Measurements from ENCODE around the gene CYP51A1. TPM values are rescaled to one million over a fixed set of nuclear protein-coding genes. Genes with fewer than 3 reads are reported as not detected.
"Not testable (repeated sequence)": the region's sequence is repeated elsewhere in the genome, so short reads cannot be mapped to it uniquely, and the experiment has no call there.

CYP51A1 gene
- polyA plus RNA-seq, 1 donor from 2014 or later: 137 TPM

DNA sequence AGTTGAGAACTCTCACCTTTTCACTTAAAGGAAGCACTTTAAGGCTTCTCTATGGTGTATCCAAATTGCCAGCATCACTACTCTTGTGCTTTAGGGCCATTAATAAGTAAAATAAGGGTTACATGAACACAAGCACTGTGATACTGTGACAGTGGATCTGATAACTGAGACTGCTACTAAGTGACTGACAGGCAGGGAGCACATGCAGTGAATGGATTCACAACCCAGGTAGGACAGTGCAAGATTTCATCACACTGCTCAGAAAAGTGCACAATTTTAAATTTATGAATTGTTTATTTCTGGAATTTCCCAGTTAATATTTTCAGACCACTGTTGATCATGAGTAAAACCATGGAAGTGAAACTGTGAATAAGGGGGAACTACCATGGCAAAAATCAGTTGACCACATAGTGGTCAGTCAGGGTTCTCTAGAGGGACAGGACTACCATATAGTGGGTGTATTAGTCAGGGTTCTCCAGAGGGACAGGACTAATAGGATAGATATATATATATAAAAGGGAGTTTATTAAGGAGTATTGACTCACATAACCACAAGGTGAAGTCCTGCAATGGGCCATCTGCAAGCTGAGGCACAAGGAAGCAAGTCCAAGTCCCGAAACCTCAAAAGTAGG, 20.9 kb upstream of the CYP51A1 start:
- Histone ChIP-seq H3K4me2 (ENCODE audit: low read length) (no peak overlapping the region), H2AFZ (ENCODE audit: low read depth, low read length) (no peak overlapping the region), H3K79me2 (replicated peaks; ENCODE audit: insufficient read depth, low read length) (no peaks in the 10 kb centered on the region), H3K9ac (ENCODE audit: low read length) (no peak overlapping the region), H3F3A (ENCODE audit: insufficient read depth, low read length, poor library complexity, severe bottlenecking) (no peaks in the 10 kb centered on the region), H3K27ac (ENCODE audit: low read length) (no peak overlapping the region), H4K20me1 (ENCODE audit: insufficient read depth) (no peaks in the 10 kb centered on the region), H3K9me3 (ENCODE audit: low read length) (no peaks in the 10 kb centered on the region), H3K36me3 (ENCODE audit: insufficient read depth, low read length) (no peaks in the 10 kb centered on the region), H3K9me2 (ENCODE audit: insufficient read depth, low read length) (no peaks in the 10 kb centered on the region), H3K4me3 (ENCODE audit: low read length) (no peak overlapping the region), H3K27me3 (ENCODE audit: insufficient read depth, low read depth, low read length) (no peaks in the 10 kb centered on the region)
- TF ChIP-seq SMC3 (conservative IDR thresholded peaks at IDR 0.05; ENCODE audit: poor library complexity): no peak

DNA sequence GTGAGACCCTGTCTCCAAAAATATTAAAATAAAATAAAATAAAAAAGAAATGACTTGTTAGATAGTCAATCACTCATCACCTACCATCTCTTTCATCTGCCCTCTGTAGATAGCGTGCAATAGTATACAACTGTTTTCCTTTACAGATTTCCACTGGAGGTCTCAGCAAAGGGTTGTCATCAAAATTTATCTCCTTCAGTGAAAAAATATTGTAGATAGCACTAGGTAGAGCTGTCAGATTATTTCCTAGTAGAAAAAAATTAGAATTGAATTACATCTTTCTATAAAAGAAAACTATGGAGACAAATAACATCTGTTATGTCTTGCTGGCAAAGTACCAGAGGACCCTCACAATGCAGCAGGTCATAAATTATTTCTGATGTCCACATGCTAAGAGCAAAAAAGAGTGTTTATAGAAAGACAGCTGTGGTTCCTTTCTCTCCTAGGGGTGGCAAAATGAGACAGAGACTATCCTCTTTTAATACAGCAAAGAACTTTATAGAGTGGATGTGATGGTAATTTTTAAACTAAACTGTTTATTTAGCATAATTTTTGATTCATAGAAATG, 16.3 kb upstream of the CYP51A1 start:
- Histone ChIP-seq H4K20me1 (ENCODE audit: insufficient read depth) (no peaks in the 10 kb centered on the region), H3K9me3 (ENCODE audit: low read length) (no peaks in the 10 kb centered on the region), H2AFZ (ENCODE audit: low read depth, low read length) (no peak overlapping the region), H3K27ac (ENCODE audit: low read length) (no peak overlapping the region), H3K36me3 (ENCODE audit: insufficient read depth, low read length) (no peaks in the 10 kb centered on the region), H3K79me2 (replicated peaks; ENCODE audit: insufficient read depth, low read length) (no peaks in the 10 kb centered on the region), H3K27me3 (ENCODE audit: insufficient read depth, low read depth, low read length) (no peaks in the 10 kb centered on the region), H3K9ac (ENCODE audit: low read length) (no peak overlapping the region), H3F3A (ENCODE audit: insufficient read depth, low read length, poor library complexity, severe bottlenecking) (no peaks in the 10 kb centered on the region), H3K9me2 (ENCODE audit: insufficient read depth, low read length) (no peaks in the 10 kb centered on the region), H3K4me3 (ENCODE audit: low read length) (no peak overlapping the region), H3K4me2 (ENCODE audit: low read length) (no peak overlapping the region)
- TF ChIP-seq POLR2AphosphoS5 (IDR thresholded peaks at IDR 0.05) (no peak), EZH2 (IDR thresholded peaks at IDR 0.05; ENCODE audit: borderline replicate concordance, insufficient read depth, low read length, poor library complexity, severe bottlenecking) (no peak), EP300 (conservative IDR thresholded peaks at IDR 0.05; ENCODE audit: poor library complexity, severe bottlenecking) (no peak), SMC3 (conservative IDR thresholded peaks at IDR 0.05; ENCODE audit: poor library complexity) (no peak)
- TF ChIP-seq, protein P1, sequence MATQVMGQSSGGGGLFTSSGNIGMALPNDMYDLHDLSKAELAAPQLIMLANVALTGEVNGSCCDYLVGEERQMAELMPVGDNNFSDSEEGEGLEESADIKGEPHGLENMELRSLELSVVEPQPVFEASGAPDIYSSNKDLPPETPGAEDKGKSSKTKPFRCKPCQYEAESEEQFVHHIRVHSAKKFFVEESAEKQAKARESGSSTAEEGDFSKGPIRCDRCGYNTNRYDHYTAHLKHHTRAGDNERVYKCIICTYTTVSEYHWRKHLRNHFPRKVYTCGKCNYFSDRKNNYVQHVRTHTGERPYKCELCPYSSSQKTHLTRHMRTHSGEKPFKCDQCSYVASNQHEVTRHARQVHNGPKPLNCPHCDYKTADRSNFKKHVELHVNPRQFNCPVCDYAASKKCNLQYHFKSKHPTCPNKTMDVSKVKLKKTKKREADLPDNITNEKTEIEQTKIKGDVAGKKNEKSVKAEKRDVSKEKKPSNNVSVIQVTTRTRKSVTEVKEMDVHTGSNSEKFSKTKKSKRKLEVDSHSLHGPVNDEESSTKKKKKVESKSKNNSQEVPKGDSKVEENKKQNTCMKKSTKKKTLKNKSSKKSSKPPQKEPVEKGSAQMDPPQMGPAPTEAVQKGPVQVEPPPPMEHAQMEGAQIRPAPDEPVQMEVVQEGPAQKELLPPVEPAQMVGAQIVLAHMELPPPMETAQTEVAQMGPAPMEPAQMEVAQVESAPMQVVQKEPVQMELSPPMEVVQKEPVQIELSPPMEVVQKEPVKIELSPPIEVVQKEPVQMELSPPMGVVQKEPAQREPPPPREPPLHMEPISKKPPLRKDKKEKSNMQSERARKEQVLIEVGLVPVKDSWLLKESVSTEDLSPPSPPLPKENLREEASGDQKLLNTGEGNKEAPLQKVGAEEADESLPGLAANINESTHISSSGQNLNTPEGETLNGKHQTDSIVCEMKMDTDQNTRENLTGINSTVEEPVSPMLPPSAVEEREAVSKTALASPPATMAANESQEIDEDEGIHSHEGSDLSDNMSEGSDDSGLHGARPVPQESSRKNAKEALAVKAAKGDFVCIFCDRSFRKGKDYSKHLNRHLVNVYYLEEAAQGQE (IDR thresholded peaks at IDR 0.05; ENCODE audit: borderline replicate concordance): no peak

DNA sequence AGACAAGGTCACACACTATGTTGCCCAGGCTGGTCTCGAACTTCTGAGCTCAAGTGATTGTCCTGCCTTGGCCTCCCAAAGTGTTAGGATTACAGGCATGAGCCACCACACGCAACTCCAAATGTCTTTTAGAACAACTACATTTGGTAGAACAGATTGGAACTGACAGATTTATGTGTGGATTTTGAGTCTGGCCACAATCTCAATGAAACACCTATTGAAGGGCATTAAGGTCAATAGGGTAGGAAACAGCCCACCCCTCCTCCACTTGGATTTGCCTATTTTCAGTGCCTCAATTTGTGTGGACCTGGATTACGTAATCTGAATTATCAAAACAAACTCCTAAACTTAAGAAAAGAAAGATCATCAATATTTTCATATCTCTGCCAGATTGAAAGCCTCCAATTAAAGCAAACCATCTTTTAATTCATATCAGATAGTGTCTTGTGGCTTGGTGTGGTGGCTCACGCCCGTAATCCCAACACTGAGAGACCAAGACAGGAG, 15.5 kb upstream of the CYP51A1 start:
- no peaks in the 10 kb centered on the region for H3K9me2 ChIP-seq (ENCODE audit: insufficient read depth, low read length)
- H3K27me3 ChIP-seq (ENCODE audit: insufficient read depth, low read depth, low read length): no peaks in the 10 kb centered on the region
- H3K4me2 ChIP-seq (ENCODE audit: low read length): no peak overlapping the region
- H3K9ac ChIP-seq (ENCODE audit: low read length): no peak overlapping the region
- no peaks in the 10 kb centered on the region for H3F3A ChIP-seq (ENCODE audit: insufficient read depth, low read length, poor library complexity, severe bottlenecking)
- H3K36me3 ChIP-seq (ENCODE audit: insufficient read depth, low read length): no peaks in the 10 kb centered on the region
- H3K79me2 ChIP-seq (replicated peaks; ENCODE audit: insufficient read depth, low read length): no peaks in the 10 kb centered on the region
- H3K4me3 ChIP-seq (ENCODE audit: low read length): no peak overlapping the region
- H3K9me3 ChIP-seq (ENCODE audit: low read length): no peaks in the 10 kb centered on the region
- no peak for TF ChIP-seq RAD21 (conservative IDR thresholded peaks at IDR 0.05)
- no peak overlapping the region for H2AFZ ChIP-seq (ENCODE audit: low read depth, low read length)
- H3K27ac ChIP-seq (ENCODE audit: low read length): no peak overlapping the region
- no peaks in the 10 kb centered on the region for H4K20me1 ChIP-seq (ENCODE audit: insufficient read depth)

DNA sequence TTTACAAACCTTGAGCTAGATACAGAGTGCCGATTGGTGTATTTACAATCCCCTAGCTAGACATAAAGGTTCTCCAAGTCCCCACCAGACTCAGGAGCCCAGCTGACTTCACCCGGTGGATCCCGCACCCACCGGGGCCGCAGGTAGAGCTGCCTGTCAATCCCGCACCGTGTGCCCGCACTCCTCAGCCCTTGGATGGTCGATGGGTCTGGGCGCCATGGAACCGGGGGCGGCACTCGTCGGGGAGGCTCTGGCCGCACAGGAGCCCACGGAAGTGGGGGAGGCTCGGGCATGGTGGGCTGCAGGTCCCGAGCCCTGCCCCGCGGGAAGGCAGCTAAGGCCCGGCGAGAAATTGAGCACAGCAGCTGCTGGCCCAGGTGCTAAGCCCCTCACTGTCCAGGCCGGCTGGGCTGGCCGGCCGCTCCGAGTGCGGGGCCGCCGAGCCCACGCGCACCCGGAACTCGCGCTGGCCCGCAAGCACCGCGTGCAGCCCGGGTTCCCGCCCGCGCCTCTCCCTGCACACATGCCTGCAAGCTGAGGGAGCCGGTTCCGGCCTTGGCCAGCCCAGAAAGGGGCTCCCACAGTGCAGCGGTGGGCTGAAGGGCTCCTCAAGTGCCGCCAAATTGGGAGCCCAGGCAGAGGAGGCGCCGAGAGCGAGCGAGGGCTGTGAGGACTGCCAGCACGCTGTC, 9.1 kb upstream of the CYP51A1 start:
- not testable (repeated sequence) for H3F3A ChIP-seq (ENCODE audit: insufficient read depth, low read length, poor library complexity, severe bottlenecking); H3K79me2 ChIP-seq (replicated peaks; ENCODE audit: insufficient read depth, low read length); H3K9me2 ChIP-seq (ENCODE audit: insufficient read depth, low read length); H3K4me3 ChIP-seq (ENCODE audit: low read length); H3K27me3 ChIP-seq (ENCODE audit: insufficient read depth, low read depth, low read length); H3K9me3 ChIP-seq (ENCODE audit: low read length); H2AFZ ChIP-seq (ENCODE audit: low read depth, low read length); H3K36me3 ChIP-seq (ENCODE audit: insufficient read depth, low read length); H3K4me2 ChIP-seq (ENCODE audit: low read length); H4K20me1 ChIP-seq (ENCODE audit: insufficient read depth); H3K27ac ChIP-seq (ENCODE audit: low read length); H3K9ac ChIP-seq (ENCODE audit: low read length)

DNA sequence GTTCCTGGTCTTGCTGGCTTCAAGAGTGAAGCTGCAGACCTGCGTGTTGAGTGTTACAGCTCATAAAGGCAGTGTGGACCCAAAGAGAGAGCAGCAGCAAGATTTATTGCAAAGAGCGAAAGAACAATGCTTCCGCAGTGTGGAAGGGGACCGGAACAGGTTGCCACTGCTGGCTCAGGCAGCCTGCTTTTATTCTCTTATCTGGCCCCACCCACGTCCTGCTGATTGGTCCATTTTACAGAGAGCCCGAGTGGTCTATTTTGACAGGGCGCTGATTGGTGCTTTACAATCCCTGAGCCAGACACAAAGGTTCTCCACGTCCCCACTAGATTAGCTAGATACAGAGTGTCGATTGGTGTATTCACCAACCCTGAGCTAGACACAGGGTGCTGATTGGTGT, 8.5 kb upstream of the CYP51A1 start:
- H3K36me3 ChIP-seq (ENCODE audit: insufficient read depth, low read length); H3K9ac ChIP-seq (ENCODE audit: low read length); H3K4me2 ChIP-seq (ENCODE audit: low read length); H3K9me3 ChIP-seq (ENCODE audit: low read length); H2AFZ ChIP-seq (ENCODE audit: low read depth, low read length); H3K4me3 ChIP-seq (ENCODE audit: low read length); H3K27ac ChIP-seq (ENCODE audit: low read length); H4K20me1 ChIP-seq (ENCODE audit: insufficient read depth); H3K9me2 ChIP-seq (ENCODE audit: insufficient read depth, low read length); H3F3A ChIP-seq (ENCODE audit: insufficient read depth, low read length, poor library complexity, severe bottlenecking); H3K27me3 ChIP-seq (ENCODE audit: insufficient read depth, low read depth, low read length); H3K79me2 ChIP-seq (replicated peaks; ENCODE audit: insufficient read depth, low read length): not testable (repeated sequence)

Data from neural cell (in vitro differentiated cells).